Measurements from ENCODE around the gene PDE4B. TPM values are rescaled to one million over a fixed set of nuclear protein-coding genes. Genes with fewer than 3 reads are reported as not detected.

PDE4B gene
- polyA plus RNA-seq, 2 of the 4 experiments (the other 2 are of a cell fraction) = 20.2 to 56.8 TPM

DNA sequence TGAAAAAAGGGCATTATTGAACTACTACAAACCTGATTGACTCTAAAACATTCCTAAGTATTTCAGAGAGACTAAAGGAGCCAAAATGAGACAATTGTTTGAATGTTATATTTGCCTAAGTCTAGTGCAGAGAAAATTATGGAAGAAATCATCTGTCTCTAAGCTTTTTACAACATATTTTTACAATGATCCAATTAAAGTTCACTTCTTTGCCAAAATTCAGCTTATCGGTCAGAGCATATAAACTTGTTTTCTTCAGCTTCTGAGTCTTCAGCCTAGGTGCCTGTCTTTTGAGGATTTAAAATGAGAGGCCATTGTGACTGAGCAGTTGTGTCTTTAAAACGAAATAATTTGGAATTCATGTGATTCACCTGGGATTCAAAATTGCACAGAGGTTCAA lies 560.1 kb downstream of the PDE4B start (continued):
- TF ChIP-seq, protein P1, sequence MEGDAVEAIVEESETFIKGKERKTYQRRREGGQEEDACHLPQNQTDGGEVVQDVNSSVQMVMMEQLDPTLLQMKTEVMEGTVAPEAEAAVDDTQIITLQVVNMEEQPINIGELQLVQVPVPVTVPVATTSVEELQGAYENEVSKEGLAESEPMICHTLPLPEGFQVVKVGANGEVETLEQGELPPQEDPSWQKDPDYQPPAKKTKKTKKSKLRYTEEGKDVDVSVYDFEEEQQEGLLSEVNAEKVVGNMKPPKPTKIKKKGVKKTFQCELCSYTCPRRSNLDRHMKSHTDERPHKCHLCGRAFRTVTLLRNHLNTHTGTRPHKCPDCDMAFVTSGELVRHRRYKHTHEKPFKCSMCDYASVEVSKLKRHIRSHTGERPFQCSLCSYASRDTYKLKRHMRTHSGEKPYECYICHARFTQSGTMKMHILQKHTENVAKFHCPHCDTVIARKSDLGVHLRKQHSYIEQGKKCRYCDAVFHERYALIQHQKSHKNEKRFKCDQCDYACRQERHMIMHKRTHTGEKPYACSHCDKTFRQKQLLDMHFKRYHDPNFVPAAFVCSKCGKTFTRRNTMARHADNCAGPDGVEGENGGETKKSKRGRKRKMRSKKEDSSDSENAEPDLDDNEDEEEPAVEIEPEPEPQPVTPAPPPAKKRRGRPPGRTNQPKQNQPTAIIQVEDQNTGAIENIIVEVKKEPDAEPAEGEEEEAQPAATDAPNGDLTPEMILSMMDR (IDR thresholded peaks at IDR 0.05) = no peak
- no peak for TF ChIP-seq HMGXB4 (CRISPR knock-in tag; IDR thresholded peaks at IDR 0.05; ENCODE audit: borderline replicate concordance)
- TF ChIP-seq, protein P2, sequence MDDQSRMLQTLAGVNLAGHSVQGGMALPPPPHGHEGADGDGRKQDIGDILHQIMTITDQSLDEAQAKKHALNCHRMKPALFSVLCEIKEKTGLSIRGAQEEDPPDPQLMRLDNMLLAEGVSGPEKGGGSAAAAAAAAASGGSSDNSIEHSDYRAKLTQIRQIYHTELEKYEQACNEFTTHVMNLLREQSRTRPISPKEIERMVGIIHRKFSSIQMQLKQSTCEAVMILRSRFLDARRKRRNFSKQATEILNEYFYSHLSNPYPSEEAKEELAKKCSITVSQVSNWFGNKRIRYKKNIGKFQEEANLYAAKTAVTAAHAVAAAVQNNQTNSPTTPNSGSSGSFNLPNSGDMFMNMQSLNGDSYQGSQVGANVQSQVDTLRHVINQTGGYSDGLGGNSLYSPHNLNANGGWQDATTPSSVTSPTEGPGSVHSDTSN (IDR thresholded peaks at IDR 0.05) = no peak
- TF ChIP-seq RAD21 (conservative IDR thresholded peaks at IDR 0.05 in 1 of 2, IDR thresholded peaks at IDR 0.05 in 1 of 2) = no peak
- no peak for TF ChIP-seq MAX (IDR thresholded peaks at IDR 0.05)
- TF ChIP-seq HDAC2 (IDR thresholded peaks at IDR 0.05) = no peak

DNA sequence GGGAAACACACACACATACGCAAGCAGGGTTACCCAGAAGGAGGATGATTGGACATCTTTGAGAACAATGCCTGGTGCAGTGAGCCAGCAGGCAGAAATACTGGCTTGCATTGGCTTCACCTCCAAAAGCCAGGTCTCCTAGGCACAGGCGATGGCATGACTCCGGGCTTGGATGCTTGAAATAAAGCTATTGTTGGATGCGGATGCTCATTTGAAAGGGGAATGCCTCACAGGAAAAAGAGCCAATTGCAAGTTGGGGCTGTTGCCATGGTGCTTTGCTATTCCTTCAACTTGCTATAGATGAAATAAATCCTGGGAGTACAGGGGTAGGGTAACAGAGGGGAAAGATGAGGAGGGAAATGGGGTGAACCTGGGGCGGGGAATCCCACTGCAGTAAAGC lies 560.6 kb downstream of the PDE4B start:
- WGBS (ENCODE audit: missing lambda C conversion rate) = 60% methylated on average over 5 of the region's 5 CpGs
- TF ChIP-seq KDM1A (IDR thresholded peaks at IDR 0.05; ENCODE audit: low read depth) (no peak), KDM5A (IDR thresholded peaks at IDR 0.05) (no peak), HMGXB4 (CRISPR knock-in tag; IDR thresholded peaks at IDR 0.05; ENCODE audit: borderline replicate concordance) (no peak), HOXB5 (CRISPR knock-in tag; IDR thresholded peaks at IDR 0.05) (no peak), FOXS1 (CRISPR knock-in tag; IDR thresholded peaks at IDR 0.05) (no peak), RNF2 (IDR thresholded peaks at IDR 0.05; ENCODE audit: borderline replicate concordance, low read depth) (no peak), MAFK (IDR thresholded peaks at IDR 0.05; ENCODE audit: partially characterized antibody) (no peak), HEYL (CRISPR knock-in tag; IDR thresholded peaks at IDR 0.05) (no peak), POLR2AphosphoS2 (conservative IDR thresholded peaks at IDR 0.05; ENCODE audit: low read length) (no peak), NR3C1 (IDR thresholded peaks at IDR 0.05) (no peak), ESRRA (IDR thresholded peaks at IDR 0.05; ENCODE audit: borderline replicate concordance, low read length) (no peak), EHMT2 (IDR thresholded peaks at IDR 0.05; ENCODE audit: low read depth) (no peak), BHLHE40 (IDR thresholded peaks at IDR 0.05; ENCODE audit: low read depth, low read length) (no peak), USF2 (IDR thresholded peaks at IDR 0.05) (no peak), CEBPB (IDR thresholded peaks at IDR 0.05) (no peak), CBX2 (IDR thresholded peaks at IDR 0.05; ENCODE audit: borderline replicate concordance, low read depth) (no peak), CHD2 (IDR thresholded peaks at IDR 0.05; ENCODE audit: low read length, partially characterized antibody) (no peak)
- TF ChIP-seq, protein P1 (IDR thresholded peaks at IDR 0.05) = no peak
- ATAC-seq (peak in 1 of 2 experiments; percentile 10; a peak in 3 of 6 replicates), FAIRE-seq (no peak), DNase-seq (ENCODE audit: low read depth in 1 of 2, low spot score in 1 of 2) (no peak)
- POLR2A ChIA-PET = interaction anchor here (0.8 kb wide), 1 partner anchor 21 kb away, joined by 3 read pairs; no protein-coding TSS in a partner anchor
- H3K4me1 ChIP-seq = peaks cover 97% of the 10 kb centered on the region
- H3K4me2 ChIP-seq = peak overlapping the region; percentile 75
- no peak overlapping the region for H3K4me3 ChIP-seq
- H3K27ac ChIP-seq = peak overlapping the region; percentile 73 to 80
- CTCF ChIA-PET = interaction anchor here (1.0 to 2.5 kb wide), 7 partner anchors 10 to 99 kb away, joined by 3 to 9 read pairs (median 4); no protein-coding TSS in a partner anchor
- H3K9me3 ChIP-seq = no peaks in the 10 kb centered on the region

Measured in A549 (cell line).